ENCODE data around the gene FERMT3. TPM values are rescaled to one million over a fixed set of nuclear protein-coding genes. Genes with fewer than 3 reads are reported as not detected.

FERMT3 gene
- total and polyA plus RNA-seq, 2 of the 8 experiments (the other 6 are each of a cell fraction or from before 2014, with no cell fraction given) = 1.4 to 3.7 TPM

DNA sequence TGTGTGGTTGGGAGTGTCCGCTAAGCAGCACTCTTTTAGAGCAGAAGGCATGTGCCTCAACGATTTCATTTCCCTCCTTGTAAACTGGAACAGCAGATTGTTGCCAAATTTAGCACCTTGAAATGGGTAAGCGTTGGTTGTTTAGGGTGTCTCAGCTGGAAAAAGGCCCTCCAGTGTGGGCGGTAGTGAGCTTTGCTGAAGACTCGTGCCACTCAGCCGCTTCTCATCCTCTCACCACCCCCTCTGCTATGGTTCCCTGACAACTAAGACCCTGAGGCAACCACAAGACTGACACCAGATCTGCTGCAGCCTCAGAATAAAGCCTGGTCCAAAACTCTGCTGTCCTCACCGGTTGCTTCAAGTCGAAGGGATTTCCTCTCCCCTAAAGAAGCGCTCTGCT is 9.9 kb upstream of the FERMT3 start:
- Histone ChIP-seq H2BK120ac (replicated peaks; ENCODE audit: low read depth, low read length) (no peak overlapping the region), H3K4me3 (ENCODE audit: extremely low read depth in 1 of 4, insufficient read depth in 2 of 4, low read depth in 3 of 4, low read length in 4 of 4) (no peak overlapping the region), H3K4ac (replicated peaks; ENCODE audit: insufficient read length, low read depth, low read length) (no peak overlapping the region), H2BK15ac (ENCODE audit: low read length) (no peak overlapping the region), H3K9me3 (ENCODE audit: insufficient read depth in 2 of 2, low read depth in 1 of 2, low read length in 1 of 2) (no peaks in the 10 kb centered on the region), H2AFZ (ENCODE audit: low read length) (no peak overlapping the region), H3K79me1 (ENCODE audit: low read depth, low read length) (peaks cover 10% of the 10 kb centered on the region), H3K18ac (ENCODE audit: extremely low read depth, low read length) (no peak overlapping the region), H3K23ac (ENCODE audit: insufficient read length) (no peak overlapping the region), H3K9ac (replicated peaks in 1 of 4; ENCODE audit: extremely low read depth in 1 of 4, low read depth in 3 of 4, low read length in 3 of 4) (no peak overlapping the region), H2BK12ac (ENCODE audit: low read depth, low read length) (no peak overlapping the region), H3K4me1 (replicated peaks in 1 of 4; ENCODE audit: control insufficient read depth in 3 of 4, insufficient read depth in 4 of 4, low read length in 3 of 4) (no peaks in the 10 kb centered on the region), H2BK5ac (ENCODE audit: low read depth, low read length) (no peak overlapping the region), H4K20me1 (replicated peaks in 1 of 2; ENCODE audit: control insufficient read depth in 1 of 2, insufficient read depth in 2 of 2, low read length in 2 of 2) (peaks cover 9 to 28% of the 10 kb centered on the region in 2 experiments), H3K36me3 (ENCODE audit: control insufficient read depth in 2 of 4, insufficient read depth in 4 of 4, low read length in 3 of 4) (peaks cover 51 to 91% (median 81%) of the 10 kb centered on the region in 4 experiments), H3K23me2 (ENCODE audit: low read depth, low read length) (no peaks in the 10 kb centered on the region; the same call in 1 of the 2 replicates), H4K5ac (ENCODE audit: insufficient read length, low read depth, low read length) (no peak overlapping the region), H3K56ac (replicated peaks; ENCODE audit: insufficient read length, low read depth, low read length) (no peak overlapping the region), H3K27me3 (replicated peaks in 1 of 4; ENCODE audit: control insufficient read depth in 3 of 4, extremely low read depth in 1 of 4, insufficient read depth in 3 of 4, low read length in 3 of 4) (no peaks in the 10 kb centered on the region), H3K14ac (ENCODE audit: insufficient read length) (no peak overlapping the region), H3K79me2 (ENCODE audit: control insufficient read depth in 1 of 2, insufficient read depth in 2 of 2, low read length in 2 of 2) (peaks cover 0 to 15% of the 10 kb centered on the region in 2 experiments; a peak in 3 of 4 replicates), H4K8ac (ENCODE audit: extremely low read depth, insufficient read depth, low read length) (no peak overlapping the region), H2BK20ac (ENCODE audit: low read length) (no peak overlapping the region), H4K91ac (replicated peaks; ENCODE audit: insufficient read length, low read length) (no peak overlapping the region), H3K4me2 (ENCODE audit: insufficient read depth in 1 of 2, low read depth in 2 of 2, low read length in 2 of 2) (no peak overlapping the region), H3K27ac (ENCODE audit: low read depth, low read length) (no peak overlapping the region), H2AK5ac (ENCODE audit: low read depth, low read length) (no peak overlapping the region)
- ChIA-PET CTCF (ENCODE audit: partially characterized antibody) (interaction anchor here (1.1 to 1.9 kb wide), 5 partner anchors 8 to 50 kb away, joined by 3 to 9 read pairs (median 4); partner anchors contain the start of gene FERMT3), POLR2A (ENCODE audit: partially characterized antibody) (interaction anchor here (1.0 to 4.4 kb wide), 5 partner anchors 10 to 49 kb away, joined by 3 to 21 read pairs (median 4); partner anchors contain the start of genes FERMT3 and STIP1)
- DNase-seq (ENCODE audit: low read depth in 1 of 2, low spot score in 2 of 2) = no peak
- WGBS, 2 experiments (ENCODE audit: extremely low coverage in 1 of 2, insufficient coverage in 1 of 2, insufficient read length in 1 of 2, insufficient replicate concordance in 2 of 2, low coverage in 1 of 2, low lambda C conversion rate in 2 of 2, missing lambda C conversion rate in 1 of 2) = 90% methylated on average over 9 of the region's 9 CpGs; no CpG with 5 or more reads in 1 of the 2 experiments
- FAIRE-seq = no peak
- no peak for TF ChIP-seq BCL11A (IDR thresholded peaks at IDR 0.05; ENCODE audit: low read depth in 2 of 2, low read length in 2 of 2)
- TF ChIP-seq CREB1 (IDR thresholded peaks at IDR 0.05) = no peak
- TF ChIP-seq TBP (IDR thresholded peaks at IDR 0.05; ENCODE audit: low read depth, low read length) = no peak
- TF ChIP-seq PHF8 (conservative IDR thresholded peaks at IDR 0.05; ENCODE audit: low read depth, low read length) = no peak
- TF ChIP-seq GABPA (IDR thresholded peaks at IDR 0.05; ENCODE audit: borderline replicate concordance, insufficient read depth, low read length) = no peak
- no peak for TF ChIP-seq TAF7 (optimal IDR thresholded peaks at IDR 0.05; ENCODE audit: borderline replicate concordance, low read depth, low read length)
- no peak for TF ChIP-seq JUN (IDR thresholded peaks at IDR 0.05; ENCODE audit: low read depth, low read length)
- no peak for TF ChIP-seq RFX5 (IDR thresholded peaks at IDR 0.05; ENCODE audit: borderline replicate concordance, low read depth, low read length)
- no peak for TF ChIP-seq SIRT6 (IDR thresholded peaks at IDR 0.05; ENCODE audit: low read length)
- no peak for TF ChIP-seq MAFK (IDR thresholded peaks at IDR 0.05; ENCODE audit: low read depth, low read length)
- TF ChIP-seq, protein P1, sequence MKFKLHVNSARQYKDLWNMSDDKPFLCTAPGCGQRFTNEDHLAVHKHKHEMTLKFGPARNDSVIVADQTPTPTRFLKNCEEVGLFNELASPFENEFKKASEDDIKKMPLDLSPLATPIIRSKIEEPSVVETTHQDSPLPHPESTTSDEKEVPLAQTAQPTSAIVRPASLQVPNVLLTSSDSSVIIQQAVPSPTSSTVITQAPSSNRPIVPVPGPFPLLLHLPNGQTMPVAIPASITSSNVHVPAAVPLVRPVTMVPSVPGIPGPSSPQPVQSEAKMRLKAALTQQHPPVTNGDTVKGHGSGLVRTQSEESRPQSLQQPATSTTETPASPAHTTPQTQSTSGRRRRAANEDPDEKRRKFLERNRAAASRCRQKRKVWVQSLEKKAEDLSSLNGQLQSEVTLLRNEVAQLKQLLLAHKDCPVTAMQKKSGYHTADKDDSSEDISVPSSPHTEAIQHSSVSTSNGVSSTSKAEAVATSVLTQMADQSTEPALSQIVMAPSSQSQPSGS (IDR thresholded peaks at IDR 0.05; ENCODE audit: low read length) = no peak
- TF ChIP-seq, protein P2, sequence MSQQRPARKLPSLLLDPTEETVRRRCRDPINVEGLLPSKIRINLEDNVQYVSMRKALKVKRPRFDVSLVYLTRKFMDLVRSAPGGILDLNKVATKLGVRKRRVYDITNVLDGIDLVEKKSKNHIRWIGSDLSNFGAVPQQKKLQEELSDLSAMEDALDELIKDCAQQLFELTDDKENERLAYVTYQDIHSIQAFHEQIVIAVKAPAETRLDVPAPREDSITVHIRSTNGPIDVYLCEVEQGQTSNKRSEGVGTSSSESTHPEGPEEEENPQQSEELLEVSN (IDR thresholded peaks at IDR 0.05) = no peak

All from H1 (cell line).